H1 (cell line): Measurements from ENCODE around the gene IL20RB. TPM values are rescaled to one million over a fixed set of nuclear protein-coding genes. Genes with fewer than 3 reads are reported as not detected.
"Not testable (repeated sequence)": the region's sequence is repeated elsewhere in the genome, so short reads cannot be mapped to it uniquely, and the experiment has no call there.

ENCODE experiments used
- CTCF ChIA-PET: fragments of 300-600 bp; sonication (Branson Sonifier 250); formaldehyde crosslinking; loops from one replicate; lab custom pipeline; 2021; ENCODE audit not compliant: partially characterized antibody; lab: Charles Lee
- POLR2A ChIA-PET: fragments of 300-600 bp; sonication (Branson Sonifier 250); formaldehyde crosslinking; loops from one replicate; lab custom pipeline; 2021; ENCODE audit warnings: inconsistent platforms; ENCODE audit not compliant: partially characterized antibody; lab: Charles Lee
- DNase-seq, 2 experiments: peaks; one replicate each; pipeline versions ENCODE4 v3.0.0 to v3.0.0-alpha.2; 2010 to 2022; ENCODE audit warnings: low spot score in 2 of 2, low read depth in 1 of 2, mixed read lengths in 1 of 2
- FAIRE-seq: peaks from 2 replicates; lab custom pipeline; 2011; peaks lifted over from hg19 to GRCh38; lab: Jason Lieb, UNC
- H2AFZ ChIP-seq: 2 replicates; pipeline ENCODE4 v1.8.1; 2012; ENCODE audit warnings: low read length, inconsistent platforms
- H2AK5ac ChIP-seq: 2 replicates; pipeline ENCODE4 v1.6.1; 2013; ENCODE audit warnings: low read depth, low read length
- H2BK120ac ChIP-seq: replicated peaks from 2 replicates; pipeline ENCODE3; 2013; ENCODE audit warnings: low read depth, low read length, inconsistent platforms
- H2BK12ac ChIP-seq: 2 replicates; pipeline ENCODE4 v1.6.1; 2013; ENCODE audit warnings: low read depth, low read length
- H2BK15ac ChIP-seq: 2 replicates; pipeline ENCODE4 v1.6.1; 2013; ENCODE audit warnings: low read length
- H2BK20ac ChIP-seq: 2 replicates; pipeline ENCODE4 v1.6.1; 2013; ENCODE audit warnings: low read length
- H2BK5ac ChIP-seq: 2 replicates; pipeline ENCODE4 v1.6.1; 2013; ENCODE audit warnings: low read depth, low read length
- H3K14ac ChIP-seq: 2 replicates; pipeline ENCODE4 v1.6.1; 2013; ENCODE audit warnings: inconsistent platforms; ENCODE audit not compliant: insufficient read length
- H3K18ac ChIP-seq: 2 replicates; pipeline ENCODE4 v1.6.1; 2013; ENCODE audit warnings: low read length; ENCODE audit errors: extremely low read depth
- H3K23ac ChIP-seq: 2 replicates; pipeline ENCODE4 v1.6.1; 2013; ENCODE audit warnings: inconsistent platforms; ENCODE audit not compliant: insufficient read length
- H3K23me2 ChIP-seq: 2 replicates; pipeline ENCODE4 v1.6.1; 2013; ENCODE audit warnings: low read depth, low read length
- H3K27ac ChIP-seq: 2 replicates; pipeline ENCODE4 v1.6.1; 2011; ENCODE audit warnings: low read depth, low read length, inconsistent platforms
- H3K27me3 ChIP-seq, 4 experiments: replicated peaks in 1 of 4; 1 replicate in 1 of 4; 2 replicates in 3 of 4; pipeline versions ENCODE4 v1.6.1 to v1.8.1; 2011 to 2013; ENCODE audit warnings: low read length in 3 of 4, mild to moderate bottlenecking in 3 of 4, inconsistent platforms in 2 of 4, mixed read lengths in 2 of 4, moderate library complexity in 1 of 4; ENCODE audit not compliant: control insufficient read depth in 3 of 4, insufficient read depth in 3 of 4; ENCODE audit errors: extremely low read depth in 1 of 4
- H3K36me3 ChIP-seq, 4 experiments: 2 replicates each; pipeline versions ENCODE4 v1.6.1 to v1.8.1; 2011 to 2013; ENCODE audit warnings: mild to moderate bottlenecking in 4 of 4, low read length in 3 of 4, moderate library complexity in 2 of 4, control low read depth in 1 of 4, inconsistent platforms in 1 of 4; ENCODE audit not compliant: insufficient read depth in 4 of 4, control insufficient read depth in 2 of 4
- H3K4ac ChIP-seq: replicated peaks from 2 replicates; pipeline ENCODE3; 2013; ENCODE audit warnings: low read length, low read depth, mixed read lengths, inconsistent platforms; ENCODE audit not compliant: insufficient read length
- H3K4me1 ChIP-seq, 4 experiments: replicated peaks in 1 of 4; 1 replicate in 1 of 4; 2 replicates in 3 of 4; pipeline versions ENCODE4 v1.6.1 to v1.8.1; 2011 to 2013; ENCODE audit warnings: low read length in 3 of 4, inconsistent platforms in 2 of 4, mixed read lengths in 1 of 4; ENCODE audit not compliant: insufficient read depth in 4 of 4, control insufficient read depth in 3 of 4
- H3K4me2 ChIP-seq, 2 experiments: 2 replicates each; pipeline versions ENCODE4 v1.6.1 to v1.8.1; 2011 to 2013; ENCODE audit warnings: low read depth in 2 of 2, low read length in 2 of 2, control low read depth in 1 of 2, inconsistent platforms in 1 of 2, mild to moderate bottlenecking in 1 of 2; ENCODE audit not compliant: insufficient read depth in 1 of 2
- H3K4me3 ChIP-seq, 4 experiments: fragments of 200-600, 300-600 bp in 1 of 4; sonication (generic), shearing (Covaris generic), sonication (Bioruptor Twin) in 1 of 4; 2 replicates each; pipeline versions ENCODE4 v1.5.1 to v1.8.1; 2011 to 2016; ENCODE audit warnings: low read length in 4 of 4, low read depth in 3 of 4, control low read depth in 2 of 4, inconsistent platforms in 2 of 4, mild to moderate bottlenecking in 2 of 4, mixed read lengths in 1 of 4, moderate library complexity in 1 of 4; ENCODE audit not compliant: insufficient read depth in 2 of 4; ENCODE audit errors: extremely low read depth in 1 of 4
- H3K56ac ChIP-seq: replicated peaks from 2 replicates; pipeline ENCODE3; 2013; ENCODE audit warnings: low read depth, mild to moderate bottlenecking, mixed read lengths, low read length, inconsistent platforms; ENCODE audit not compliant: insufficient read length
- H3K79me1 ChIP-seq: 2 replicates; pipeline ENCODE4 v1.6.1; 2013; ENCODE audit warnings: low read depth, low read length, control low read depth
- H3K79me2 ChIP-seq, 2 experiments: 2 replicates each; pipeline versions ENCODE4 v1.6.1 to v1.8.1; 2012 to 2013; ENCODE audit warnings: low read length in 2 of 2, mild to moderate bottlenecking in 2 of 2, inconsistent platforms in 1 of 2; ENCODE audit not compliant: insufficient read depth in 2 of 2, control insufficient read depth in 1 of 2
- H3K9ac ChIP-seq, 4 experiments: replicated peaks in 1 of 4; 1 replicate in 1 of 4; 2 replicates in 3 of 4; pipeline versions ENCODE4 v1.6.1 to v1.8.1; 2011 to 2013; ENCODE audit warnings: low read depth in 3 of 4, low read length in 3 of 4, control low read depth in 2 of 4, mild to moderate bottlenecking in 2 of 4, moderate library complexity in 2 of 4, inconsistent platforms in 1 of 4; ENCODE audit errors: extremely low read depth in 1 of 4
- H3K9me3 ChIP-seq, 2 experiments: 2 replicates each; pipeline versions ENCODE4 v1.6.1 to v1.8.1; 2012 to 2013; ENCODE audit warnings: mild to moderate bottlenecking in 2 of 2, moderate library complexity in 2 of 2, control low read depth in 1 of 2, inconsistent platforms in 1 of 2, low read depth in 1 of 2, low read length in 1 of 2, mixed read lengths in 1 of 2; ENCODE audit not compliant: insufficient read depth in 2 of 2
- H4K20me1 ChIP-seq, 2 experiments: replicated peaks in 1 of 2; 2 replicates each; pipeline versions ENCODE3 to v1.8.1; 2011 to 2013; ENCODE audit warnings: inconsistent platforms in 2 of 2, low read length in 2 of 2, mild to moderate bottlenecking in 1 of 2; ENCODE audit not compliant: insufficient read depth in 2 of 2, control insufficient read depth in 1 of 2
- H4K5ac ChIP-seq: 2 replicates; pipeline ENCODE4 v1.6.1; 2013; ENCODE audit warnings: low read length, low read depth, mixed read lengths, inconsistent platforms; ENCODE audit not compliant: insufficient read length
- H4K8ac ChIP-seq: 2 replicates; pipeline ENCODE4 v1.8.0; 2013; ENCODE audit warnings: mild to moderate bottlenecking, moderate library complexity, low read length, inconsistent platforms; ENCODE audit not compliant: insufficient read depth; ENCODE audit errors: extremely low read depth
- H4K91ac ChIP-seq: replicated peaks from 2 replicates; pipeline ENCODE3; 2013; ENCODE audit warnings: low read length, mixed read lengths, inconsistent platforms; ENCODE audit not compliant: insufficient read length
- WGBS, 2 experiments: shearing (Covaris generic) in 1 of 2; methylation state at CpG; one replicate each; pipeline versions ENCODE4 v1.1.6 to v1.1.7; 2013 to 2015; ENCODE audit warnings: low lambda C conversion rate in 2 of 2, mixed read lengths in 2 of 2, inconsistent platforms in 1 of 2, low coverage in 1 of 2, missing lambda C conversion rate in 1 of 2; ENCODE audit not compliant: insufficient replicate concordance in 2 of 2, insufficient coverage in 1 of 2, insufficient read length in 1 of 2; ENCODE audit errors: extremely low coverage in 1 of 2, missing lambda C conversion rate in 1 of 2; 5-methylcytosine and 5-hydroxymethylcytosine counted together
- polyA plus RNA-seq, 7 experiments: library from polyadenylated mRNA; depleted of rRNA in 3 of 7; stranded (reverse) in 5 of 7; unstranded in 2 of 7; fragments of >200 nt in 5 of 7; fragments of 200-250 nt in 2 of 7; gene quantifications; 1 replicate in 5 of 7; 2 replicates in 1 of 7; 4 replicates in 1 of 7; pipeline versions ENCODE4 v1.2.1 to v1.2.3, GENCODE V29; 2011 to 2013; ENCODE audit warnings: missing spikeins in 2 of 7, mixed read lengths in 2 of 7
- total RNA-seq: library from RNA; stranded (reverse); fragmentation: NEBNext Ultra II Directional; extraction: Animal tissue kit (Norgen Biotek cat#: 25700); gene quantifications from 2 replicates; pipeline ENCODE4 v1.2.1, GENCODE V29; 2021

Gene IL20RB
- total and polyA plus RNA-seq, 2 of the 8 experiments (the other 6 are each of a cell fraction or from before 2014, with no cell fraction given) = 1.6 to 1.8 TPM

DNA sequence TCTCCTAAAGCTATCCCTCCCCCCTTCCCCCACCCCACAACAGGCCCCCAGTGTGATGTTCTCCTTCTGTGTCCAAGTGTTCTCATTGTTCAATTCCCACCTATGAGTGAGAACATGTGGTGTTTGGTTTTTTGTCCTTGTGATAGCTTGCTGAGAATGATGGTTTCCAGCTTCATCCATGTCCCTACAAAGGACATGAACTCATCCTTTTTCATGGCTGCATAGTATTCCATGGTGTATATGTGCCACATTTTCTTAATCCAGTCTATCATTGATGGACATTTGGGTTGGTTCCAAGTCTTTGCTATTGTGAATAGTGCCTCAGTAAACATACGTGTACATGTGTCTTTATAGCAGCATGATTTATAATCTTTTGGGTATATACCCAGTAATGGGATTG, 59.5 kb downstream of the IL20RB start:
- H2BK120ac ChIP-seq, H3K4me2 ChIP-seq, H3K23me2 ChIP-seq, H3K27me3 ChIP-seq, DNase-seq, POLR2A ChIA-PET, H2BK5ac ChIP-seq, H3K9ac ChIP-seq, H2BK12ac ChIP-seq, H3K14ac ChIP-seq, H3K56ac ChIP-seq, H4K8ac ChIP-seq, H3K4me1 ChIP-seq, H2BK15ac ChIP-seq, H4K5ac ChIP-seq, H4K91ac ChIP-seq, H3K36me3 ChIP-seq, H3K79me1 ChIP-seq, H3K4me3 ChIP-seq, H3K23ac ChIP-seq, H2BK20ac ChIP-seq, FAIRE-seq, H2AFZ ChIP-seq, H3K18ac ChIP-seq, H2AK5ac ChIP-seq, H3K9me3 ChIP-seq, H3K4ac ChIP-seq, H4K20me1 ChIP-seq, H3K27ac ChIP-seq, H3K79me2 ChIP-seq: not testable (repeated sequence)
- WGBS, 2 experiments = 80% methylated on average over 1 of the region's 1 CpG; no CpG with 5 or more reads in 1 of the 2 experiments
- CTCF ChIA-PET = interaction anchor here (1.4 kb wide), 1 partner anchor 15 kb away, joined by 4 read pairs; no protein-coding TSS in a partner anchor
